NCI-H774 (cell line): ENCODE results near the gene GALNS.
"Not testable (repeated sequence)": the region's sequence is repeated elsewhere in the genome, so short reads cannot be mapped to it uniquely, and the experiment has no call there.

Experiments
- DNase-seq: peaks from one replicate; lab custom pipeline; 2025; lab: John Stamatoyannopoulos, UW

Gene GALNS

DNA sequence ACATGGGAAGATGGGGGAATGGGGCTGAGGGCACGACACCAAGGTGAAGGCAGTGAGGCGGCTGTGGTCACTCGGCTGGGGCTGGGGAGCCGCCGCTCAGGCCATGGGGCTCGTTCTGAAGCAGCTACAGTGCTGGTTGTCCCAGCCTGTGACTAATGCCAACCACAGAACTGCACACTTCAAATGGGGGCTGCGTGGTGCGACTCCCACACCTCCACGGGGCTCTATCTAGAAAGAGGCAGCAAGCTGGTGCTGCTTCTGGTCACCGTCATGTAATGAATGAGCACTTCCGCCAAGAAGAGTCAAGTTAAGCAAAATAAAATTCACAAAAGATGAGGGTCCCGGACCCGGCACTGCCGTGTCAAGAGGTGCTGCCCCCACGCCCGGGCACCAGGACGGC is 20.0 kb downstream of the GALNS start:
- no peak for DNase-seq

DNA sequence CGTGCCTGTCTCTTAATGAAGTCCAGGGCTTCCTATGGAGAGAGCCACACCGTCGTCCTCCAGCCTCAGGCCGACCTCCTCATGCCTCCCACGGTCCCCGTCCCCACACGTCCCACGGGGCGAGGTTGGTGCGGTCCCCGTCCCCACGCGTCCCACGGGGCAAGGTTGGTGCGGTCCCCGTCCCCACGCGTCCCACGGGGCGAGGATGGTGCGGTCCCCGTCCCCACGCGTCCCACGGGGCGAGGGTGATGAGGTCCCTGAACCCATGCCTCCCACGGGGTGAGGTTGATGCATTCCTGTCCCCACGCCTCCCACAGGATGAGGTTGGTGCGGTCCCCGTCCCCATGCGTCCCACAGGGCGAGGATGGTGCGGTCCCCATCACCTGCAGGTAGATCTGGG is 20.9 kb downstream of the GALNS start:
- DNase-seq, result no peak

DNA sequence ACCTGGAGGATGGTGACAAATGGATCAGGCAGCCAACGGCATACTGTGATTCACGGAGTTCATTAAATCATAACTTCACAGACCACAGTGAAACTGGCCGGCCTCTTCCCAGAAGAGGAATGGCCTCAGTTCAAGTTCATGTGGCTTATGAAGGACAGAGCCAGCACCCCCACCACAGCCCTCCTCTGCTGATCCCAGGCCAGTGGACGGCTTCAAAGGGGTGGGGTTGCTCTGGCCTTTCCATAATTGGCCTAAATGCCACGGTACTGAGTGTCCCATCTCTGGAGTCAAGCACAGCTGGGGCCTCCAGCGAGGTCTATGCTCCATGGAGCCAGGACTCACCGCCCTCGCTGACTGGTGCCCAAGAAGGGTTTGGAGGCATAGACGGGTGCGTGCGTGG is 21.4 kb downstream of the GALNS start:
- DNase-seq, result no peak

DNA sequence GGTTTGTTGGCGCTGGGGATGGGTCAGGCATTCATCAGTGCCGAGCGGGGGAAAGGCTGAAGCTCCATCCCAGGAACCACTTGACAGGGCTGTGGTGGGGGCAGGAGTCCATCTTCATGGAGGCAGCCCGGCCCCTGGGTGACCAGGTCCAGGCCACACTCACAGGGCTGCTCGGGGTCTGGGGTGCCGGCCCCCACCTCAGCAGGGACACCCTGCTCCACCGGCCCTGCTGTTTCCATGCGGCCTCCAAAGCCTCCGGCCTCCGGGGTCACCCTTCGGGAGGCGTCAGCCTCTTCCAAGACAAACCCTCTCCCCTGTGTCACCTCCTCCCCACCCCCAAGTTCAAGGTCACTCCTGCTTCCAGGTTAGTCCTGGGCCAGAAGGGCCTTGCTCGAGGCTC is 22.1 kb downstream of the GALNS start:
- DNase-seq, result no peak

DNA sequence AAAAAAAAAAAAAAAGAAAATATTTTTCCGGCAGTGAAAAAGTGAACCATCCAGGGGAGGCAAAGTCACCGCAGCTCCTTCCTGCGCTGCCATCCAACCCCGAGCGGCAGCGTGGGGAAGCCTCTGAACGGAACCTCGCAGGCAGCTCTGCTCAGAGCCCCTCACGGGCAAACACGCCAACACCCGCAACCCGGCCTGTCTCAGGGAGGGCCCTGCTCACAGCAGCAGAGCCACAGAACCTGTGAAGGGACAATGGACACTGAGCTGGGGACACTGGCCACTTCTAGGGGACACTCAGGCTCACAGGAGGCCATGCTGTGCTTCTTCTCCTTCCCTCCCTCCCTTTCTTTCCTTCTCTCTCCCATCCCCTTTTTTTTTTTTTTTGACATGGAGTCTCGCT is 23.7 kb downstream of the GALNS start:
- no peak for DNase-seq

DNA sequence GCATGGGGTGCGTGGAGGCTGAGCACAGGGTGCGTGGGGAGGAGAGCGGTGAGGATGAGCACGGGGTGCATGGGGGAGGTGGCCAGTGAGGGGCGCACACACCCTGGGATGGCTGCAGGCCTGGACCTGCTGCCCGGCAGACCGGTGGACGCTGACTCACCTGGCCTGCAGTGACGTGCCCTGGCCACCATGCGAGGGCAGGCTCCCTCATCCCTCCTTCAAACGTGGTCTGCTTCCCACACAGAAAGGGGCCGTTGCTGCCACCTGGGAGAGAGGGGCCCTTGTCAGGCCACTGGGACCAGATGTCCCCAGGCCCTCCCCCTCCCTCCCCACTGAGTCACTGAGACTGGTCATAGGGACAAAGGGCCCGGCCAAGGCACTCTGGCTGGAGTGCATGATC is 24.9 kb downstream of the GALNS start:
- no peak for DNase-seq

DNA sequence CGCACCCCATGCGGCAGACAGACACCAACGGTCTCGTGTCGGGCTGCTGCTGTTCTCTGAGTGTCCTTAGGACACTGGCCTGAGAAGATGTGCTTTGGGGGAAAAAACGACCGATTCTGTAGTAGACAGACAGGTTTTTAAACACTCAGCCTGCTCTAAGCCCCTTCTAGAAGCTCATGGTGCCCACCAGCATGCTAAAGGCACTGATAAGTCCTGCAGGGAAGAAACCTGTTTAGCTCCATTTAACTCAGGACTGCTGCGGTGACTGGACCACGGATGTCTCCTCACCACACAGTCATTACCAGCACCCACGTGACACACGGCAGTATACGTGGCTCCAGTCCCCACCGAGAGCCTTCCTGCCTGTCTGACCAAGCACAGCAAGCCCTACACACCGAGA is 26.0 kb downstream of the GALNS start:
- no peak for DNase-seq

DNA sequence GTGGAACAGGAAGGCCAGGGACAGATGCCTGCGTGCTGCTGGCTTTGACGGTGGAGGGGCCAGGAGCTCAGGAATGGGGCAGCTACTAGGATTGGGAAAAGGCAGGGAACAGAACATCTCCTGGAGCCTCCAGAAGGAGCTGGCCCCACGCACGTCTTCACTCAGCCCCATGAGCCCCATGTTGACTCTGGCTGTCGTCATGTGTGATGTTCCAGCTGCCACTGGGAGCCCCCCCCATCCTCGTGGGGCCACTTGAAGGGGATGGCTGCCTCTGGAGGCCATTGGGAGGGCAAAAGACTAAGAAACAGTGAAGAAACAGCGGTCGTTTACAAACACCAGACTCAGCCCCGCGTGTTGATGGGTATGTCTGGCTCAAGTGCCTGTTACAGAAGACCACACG is 26.5 kb downstream of the GALNS start:
- DNase-seq, result no peak

DNA sequence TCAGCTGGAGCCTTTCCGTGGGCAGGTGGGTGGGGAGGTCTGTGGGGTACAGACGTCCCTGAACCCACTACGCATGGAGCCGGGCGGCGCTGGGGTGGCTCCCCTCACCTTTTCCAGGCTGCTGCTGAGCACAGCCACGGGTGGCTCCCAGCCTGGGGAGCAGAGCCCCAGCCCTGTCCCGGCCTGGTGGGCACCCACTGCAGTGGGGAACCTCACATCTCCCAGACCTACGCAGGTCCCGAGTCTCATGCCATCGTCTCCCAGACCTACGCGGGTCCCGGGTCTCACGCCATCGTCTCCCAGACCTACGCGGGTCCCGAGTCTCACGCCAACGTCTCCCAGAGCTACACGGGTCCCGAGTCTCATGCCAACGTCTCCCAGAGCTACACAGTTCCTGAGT is 28.0 kb downstream of the GALNS start:
- no peak for DNase-seq

DNA sequence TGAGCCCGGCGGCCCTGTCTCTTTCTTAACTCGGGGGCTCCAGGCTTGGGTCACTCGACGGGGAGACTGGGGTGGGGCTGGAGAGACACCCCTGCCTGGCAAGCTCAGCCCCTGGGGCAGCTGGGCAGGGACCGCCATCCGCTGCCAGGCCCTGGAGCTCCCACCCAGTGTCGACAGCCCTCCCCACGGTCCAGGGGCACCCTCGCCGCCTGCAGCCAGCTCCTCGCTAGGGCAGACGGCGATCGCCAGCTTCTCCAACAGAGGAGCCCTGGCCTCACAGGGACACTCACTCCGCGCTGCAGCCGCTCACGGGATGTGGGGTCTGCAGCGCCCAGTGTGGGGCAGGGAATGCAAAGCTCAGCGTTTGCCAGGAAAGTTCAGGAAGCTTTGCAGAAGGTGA is 29.0 kb downstream of the GALNS start:
- DNase-seq, result no peak

DNA sequence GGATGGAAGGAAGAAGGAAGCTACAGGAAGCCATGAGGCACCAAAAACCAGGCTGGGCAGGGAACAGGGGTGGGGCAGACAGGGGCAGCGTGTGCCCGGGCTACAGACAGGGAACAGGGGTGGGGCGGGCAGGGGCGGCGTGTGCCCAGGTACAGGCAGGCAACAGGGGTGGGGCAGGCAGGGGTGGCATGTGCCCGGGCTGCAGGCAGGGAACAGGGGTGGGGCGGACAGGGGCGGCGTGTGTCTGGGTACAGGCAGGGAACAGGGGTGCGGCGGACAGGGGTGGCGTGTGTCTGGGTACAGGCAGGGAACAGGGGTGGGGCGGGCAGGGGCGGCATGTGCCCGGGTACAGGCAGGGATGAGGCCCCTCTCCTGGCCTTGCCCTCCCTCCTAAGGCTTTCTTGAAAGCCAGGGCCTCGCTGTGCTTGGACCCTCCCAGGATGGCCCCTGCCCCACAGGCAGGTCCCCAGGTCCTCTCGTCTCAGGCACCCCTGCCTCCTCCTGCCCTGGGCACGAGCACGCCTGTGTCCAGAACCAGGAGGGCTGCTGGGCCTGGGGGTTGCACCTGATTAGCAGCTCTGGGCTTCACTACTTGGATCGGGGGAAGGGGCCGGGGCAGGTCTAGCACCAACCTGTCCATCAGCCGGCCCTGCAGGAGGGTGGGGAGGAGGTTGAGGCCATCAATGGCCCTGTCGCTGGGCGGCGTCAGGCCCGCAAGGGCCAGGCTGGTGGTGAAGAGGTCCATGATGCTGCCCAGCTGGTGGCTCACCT is 30.5 kb downstream of the GALNS start:
- DNase-seq, result no peak

DNA sequence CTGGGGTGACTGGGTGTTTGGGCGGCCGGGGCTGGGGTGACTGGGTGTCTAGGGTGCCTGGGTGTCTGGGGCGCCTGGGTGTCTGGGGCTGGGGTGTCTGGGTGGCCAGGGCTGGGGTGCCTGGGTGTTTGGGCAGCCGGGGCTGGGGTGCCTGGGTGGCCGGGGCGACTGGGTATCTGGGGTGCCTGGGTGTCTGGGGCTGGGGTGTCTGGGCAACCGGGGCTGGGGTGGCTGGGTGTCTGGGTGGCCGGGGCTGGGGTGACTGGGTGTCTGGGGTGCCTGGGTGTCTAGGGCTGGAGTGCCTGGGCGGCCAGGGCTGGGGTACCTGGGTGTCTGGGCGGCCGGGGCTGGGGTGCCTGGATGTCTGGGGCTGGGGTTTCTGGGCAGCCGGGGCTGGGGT is 31.6 kb downstream of the GALNS start:
- DNase-seq, result no peak

DNA sequence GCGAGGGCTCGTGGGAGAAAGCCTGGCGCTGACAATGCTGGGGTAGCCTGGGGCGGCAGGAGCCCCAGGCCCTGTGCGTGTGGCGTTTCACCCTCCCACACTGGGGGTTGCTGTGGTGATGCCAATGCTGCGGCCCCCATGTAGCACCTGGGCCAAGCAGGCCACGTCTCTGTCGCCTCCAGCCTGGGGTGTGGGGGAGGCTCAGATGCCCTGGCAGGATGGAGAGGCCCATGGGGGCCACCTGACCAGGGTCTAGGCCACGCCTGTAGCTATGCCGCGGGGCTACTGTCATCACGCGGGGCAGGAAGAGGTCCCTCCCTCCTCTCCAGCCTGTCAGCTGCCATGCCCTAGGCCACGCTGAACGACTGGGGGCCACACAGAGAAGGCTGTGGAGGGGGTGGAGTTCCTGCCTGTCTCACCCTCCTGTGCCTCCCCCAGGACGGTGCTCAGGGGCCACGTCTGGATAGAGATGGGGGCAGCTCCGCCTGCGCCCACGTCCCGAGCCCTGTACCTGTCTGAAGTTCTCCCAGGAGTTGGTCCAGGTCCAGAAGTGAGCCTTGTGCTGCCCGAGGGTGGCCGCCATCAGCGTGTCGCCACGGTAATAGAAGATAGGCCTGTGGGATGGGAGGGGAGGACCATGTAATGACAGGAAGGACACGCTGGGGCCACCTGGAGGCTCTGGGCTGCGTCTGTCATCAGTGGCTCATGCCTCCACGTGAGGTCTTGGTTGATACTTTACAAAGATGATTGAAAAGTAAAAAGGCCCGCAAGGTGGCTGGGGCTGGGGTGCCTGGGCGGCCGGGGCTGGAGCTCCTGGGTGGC is 32.3 kb downstream of the GALNS start:
- no peak for DNase-seq

DNA sequence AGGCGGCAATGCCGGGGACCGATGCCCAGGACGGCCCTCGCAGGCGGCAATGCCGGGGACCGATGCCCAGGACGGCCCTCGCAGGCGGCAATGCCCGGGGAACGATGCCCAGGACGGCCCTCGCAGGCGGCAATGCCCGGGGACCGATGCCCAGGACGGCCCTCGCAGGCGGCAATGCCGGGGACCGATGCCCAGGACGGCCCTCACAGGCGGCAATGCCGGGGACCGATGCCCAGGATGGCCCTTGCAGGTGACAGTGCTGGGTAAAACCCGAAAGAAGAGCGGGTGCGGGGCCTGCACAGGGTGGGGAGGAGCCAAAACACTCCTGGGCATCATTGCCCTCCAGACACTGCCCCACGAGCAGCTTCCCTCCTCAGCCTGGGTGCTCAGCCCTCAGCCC is 33.1 kb downstream of the GALNS start:
- DNase-seq, result not testable (repeated sequence)

DNA sequence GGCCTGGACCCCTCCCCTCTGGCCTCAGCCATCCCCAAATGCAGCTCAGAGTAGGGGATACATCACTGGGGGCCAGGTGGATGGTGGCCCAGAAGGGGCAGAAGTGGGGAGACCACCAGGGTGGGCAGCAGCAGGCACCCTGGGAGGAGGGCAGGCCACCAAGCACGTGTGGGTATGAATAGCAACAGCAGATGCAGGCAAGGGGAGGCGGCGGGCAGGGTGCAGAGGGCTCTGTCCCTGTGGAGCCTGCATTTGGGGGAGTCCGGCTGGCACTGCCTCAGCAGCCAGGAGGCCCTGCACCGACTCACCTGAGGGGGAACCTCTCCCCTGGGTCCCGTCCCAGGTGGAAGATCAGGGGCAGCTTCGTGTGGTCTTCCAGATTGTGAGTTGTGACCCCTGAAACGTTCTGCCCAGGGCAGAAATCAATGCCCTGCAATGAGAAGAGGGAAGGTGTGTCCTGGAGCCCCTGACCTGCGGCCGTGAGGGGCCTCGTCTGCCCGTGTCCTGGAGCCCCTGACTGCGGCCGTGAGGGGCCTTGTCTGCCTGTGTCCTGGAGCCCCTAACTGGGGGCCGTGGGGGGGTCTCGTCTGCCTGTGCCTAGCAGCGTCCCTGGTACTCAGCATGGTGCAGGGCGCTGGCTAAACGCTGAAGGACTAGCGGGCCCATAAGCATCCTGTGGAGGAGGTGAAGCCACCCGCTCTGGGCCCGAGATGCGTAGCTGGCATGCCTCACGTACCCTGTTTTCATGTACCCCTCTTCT is 34.3 kb downstream of the GALNS start:
- no peak for DNase-seq

DNA sequence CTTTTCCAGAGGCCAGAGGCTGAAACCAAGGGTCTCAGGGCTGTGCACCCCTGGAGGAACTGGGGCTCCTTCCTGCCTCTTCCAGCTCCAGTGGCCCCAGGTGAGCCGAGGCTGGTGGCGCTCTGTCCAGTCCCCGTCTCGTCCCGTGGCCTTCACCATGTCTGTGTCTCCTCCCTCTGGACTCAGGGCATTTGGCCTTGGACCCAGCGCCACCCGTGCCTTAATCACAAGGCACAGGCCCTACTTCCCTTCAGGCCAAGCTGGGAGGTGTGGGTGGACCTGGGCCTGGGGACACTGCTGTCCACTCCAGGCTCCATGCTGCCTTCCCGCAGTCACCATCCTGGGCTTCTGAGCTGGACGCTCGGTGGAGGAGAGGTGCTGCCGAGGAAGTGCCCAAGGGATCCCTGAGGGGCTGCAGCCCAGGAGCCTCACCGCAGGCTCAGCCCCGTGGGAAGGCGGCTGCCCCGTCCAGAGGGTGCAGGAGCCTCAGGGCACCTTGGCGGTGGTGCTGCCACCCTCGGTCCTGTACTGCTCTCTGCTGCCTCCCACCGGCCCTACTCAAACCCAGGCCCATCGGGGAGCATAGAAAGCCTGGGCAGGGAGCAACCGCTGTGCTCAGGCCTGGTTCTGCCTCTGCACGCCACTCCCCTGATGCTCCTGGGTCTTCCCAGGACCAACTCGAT is 35.4 kb downstream of the GALNS start:
- no peak for DNase-seq

DNA sequence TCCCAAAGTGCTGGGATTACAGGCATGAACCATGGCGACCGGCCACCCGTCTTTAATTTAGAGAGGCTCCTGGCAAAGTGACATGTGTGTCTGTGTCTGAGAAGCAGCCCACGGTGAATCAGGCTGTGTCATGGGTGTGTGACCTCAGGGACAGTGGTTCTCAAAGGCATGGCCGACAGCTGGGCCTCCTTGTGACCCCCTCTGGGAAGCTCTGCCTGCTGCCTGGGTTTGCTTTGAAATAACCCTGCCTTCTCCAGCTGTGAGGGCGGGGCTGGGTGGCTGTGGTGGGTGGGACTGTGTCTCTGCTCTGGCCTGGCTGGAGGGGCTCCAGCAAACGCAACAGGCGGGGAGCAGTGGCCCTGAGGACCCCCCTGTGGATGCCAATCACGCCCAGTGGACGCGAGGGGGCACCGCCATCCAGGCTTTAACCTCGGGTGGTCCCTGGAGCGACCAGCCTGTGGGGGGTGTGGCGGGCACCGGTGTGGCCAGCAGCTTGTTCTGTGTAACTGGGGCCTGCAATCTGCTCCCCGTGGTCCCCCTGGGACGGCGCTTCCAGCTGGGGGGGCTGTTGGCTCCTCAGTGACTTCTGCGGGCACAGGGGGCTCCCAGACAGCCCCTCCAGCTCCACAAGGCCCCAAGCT is 36.2 kb downstream of the GALNS start:
- no peak for DNase-seq

DNA sequence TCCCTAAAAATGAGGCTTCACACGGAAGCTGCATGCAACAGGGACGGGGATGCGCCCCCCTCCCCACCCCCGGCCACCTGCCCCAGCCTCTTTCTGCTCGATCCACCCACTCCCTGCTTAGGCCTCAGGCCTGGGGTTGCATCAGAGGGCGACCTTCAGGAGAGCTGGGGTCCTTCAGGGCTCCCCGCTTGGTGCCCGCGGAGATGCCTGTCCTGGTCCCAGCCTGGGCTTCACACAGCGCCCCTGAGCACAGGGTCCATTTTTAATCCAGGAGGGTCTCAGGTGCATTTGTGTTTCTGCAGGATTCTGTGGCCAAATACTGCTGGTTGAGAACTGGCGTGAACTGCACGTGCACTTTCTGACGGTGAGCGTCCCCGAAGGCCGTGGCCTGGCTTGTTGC is 37.6 kb downstream of the GALNS start:
- no peak for DNase-seq

DNA sequence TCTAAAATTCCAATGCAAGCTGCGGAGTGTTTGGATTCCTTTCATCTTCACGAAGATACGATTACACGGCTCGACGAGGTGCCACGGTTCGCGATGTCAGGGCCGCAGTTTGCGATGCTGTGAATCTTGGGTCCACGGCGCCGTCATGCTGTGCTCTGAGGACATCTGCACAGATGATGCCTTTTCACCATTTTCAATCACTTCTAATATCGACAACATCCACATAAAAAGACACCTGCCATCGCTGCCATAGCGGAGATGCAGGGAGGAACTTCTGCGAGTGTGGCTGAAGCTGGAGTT is 38.2 kb downstream of the GALNS start:
- DNase-seq, result no peak

DNA sequence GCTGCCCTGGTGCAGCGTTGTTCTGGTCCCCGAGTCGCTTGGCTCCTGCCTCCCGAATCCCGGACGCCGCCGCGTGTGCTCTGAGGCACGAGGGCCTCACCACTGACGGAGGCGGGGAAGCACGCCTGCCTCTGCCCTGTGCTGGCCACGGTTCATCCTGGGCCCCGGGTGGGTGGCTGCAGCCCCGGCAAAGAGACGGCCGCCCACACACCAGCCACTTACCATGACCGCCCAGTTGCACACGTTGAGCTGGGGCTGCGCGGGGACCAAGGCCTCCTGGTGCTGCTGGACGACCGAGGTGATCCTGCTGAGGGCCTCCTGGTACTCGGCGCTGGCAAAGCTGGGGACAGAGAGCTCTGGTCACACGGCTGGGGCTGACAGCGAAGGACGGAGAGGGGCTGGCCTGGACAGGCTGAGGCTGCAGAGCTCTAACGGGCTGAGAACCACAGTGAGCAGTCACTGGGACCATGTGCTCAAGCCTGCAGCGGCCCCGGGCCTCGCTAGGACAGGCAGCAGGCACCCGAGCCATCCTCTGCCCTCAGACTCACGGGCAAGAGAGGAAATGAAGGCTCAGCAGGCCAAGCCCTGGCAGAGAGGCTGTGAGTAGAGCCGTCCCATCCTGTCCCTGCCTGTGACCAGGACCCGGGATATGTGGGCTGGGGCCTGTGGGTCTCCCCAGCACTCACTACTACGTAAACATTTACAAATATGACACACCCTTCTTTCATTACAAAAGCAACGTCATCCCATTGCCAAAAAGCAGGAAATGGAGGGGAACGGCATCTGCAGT is 38.8 kb downstream of the GALNS start:
- no peak for DNase-seq
